ENCODE measurements around the gene ZBED2. TPM values are rescaled to one million over a fixed set of nuclear protein-coding genes. Genes with fewer than 3 reads are reported as not detected.
"Not testable (repeated sequence)": the region's sequence is repeated elsewhere in the genome, so short reads cannot be mapped to it uniquely, and the experiment has no call there.

The ZBED2 gene, protein sequence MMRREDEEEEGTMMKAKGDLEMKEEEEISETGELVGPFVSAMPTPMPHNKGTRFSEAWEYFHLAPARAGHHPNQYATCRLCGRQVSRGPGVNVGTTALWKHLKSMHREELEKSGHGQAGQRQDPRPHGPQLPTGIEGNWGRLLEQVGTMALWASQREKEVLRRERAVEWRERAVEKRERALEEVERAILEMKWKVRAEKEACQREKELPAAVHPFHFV
- not detected for polyA plus RNA-seq (2013, experiment 1 of 2)
- polyA plus RNA-seq (2013, experiment 2 of 2), result 0.15 TPM

DNA sequence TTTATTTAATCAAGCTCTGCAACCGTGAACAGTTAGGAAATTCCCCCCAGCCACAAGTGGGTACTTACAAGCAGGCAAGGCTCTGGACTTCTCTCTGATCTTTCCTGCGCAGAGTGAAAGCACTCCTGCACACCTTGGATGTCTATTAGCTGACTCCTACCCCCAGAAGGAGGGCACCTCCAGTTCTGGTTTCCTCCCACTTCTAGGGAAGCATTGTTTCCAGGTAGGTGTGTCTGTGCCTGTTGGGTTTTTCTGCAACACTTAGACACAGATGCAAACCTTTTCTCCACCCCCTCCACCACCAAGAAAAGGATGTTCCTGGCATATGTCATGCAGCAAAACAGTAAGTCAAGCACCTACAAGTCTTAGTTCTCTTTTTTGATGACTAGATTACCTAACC lies at the start of gene ZBED2:
Gene ZBED2 (minus strand): TSS at position 115 of the 400 bp plus-strand sequence. CDS start 1,145 bp downstream, outside the sequence.
- WGBS, 2 experiments (ENCODE audit: insufficient coverage in 2 of 2), result 100% methylated on average over 1 of the region's 2 CpGs
- H3K4me3 ChIP-seq (ENCODE audit: extremely low read depth, insufficient read depth, low read length, poor library complexity, severe bottlenecking), result no peak within 1 kb of the TSS
- H3K4me1 ChIP-seq (ENCODE audit: control insufficient read depth, insufficient read depth, low read length, poor library complexity, severe bottlenecking), result peaks cover 33% of the 10 kb centered on the region
- H3K9me3 ChIP-seq (ENCODE audit: control insufficient read depth, low read length), result no peaks in the 10 kb centered on the region
- H3K27ac ChIP-seq (ENCODE audit: low read depth, low read length, severe bottlenecking), result peak within 1 kb of the TSS; percentile 51
- no peaks in the 10 kb centered on the region for H3K36me3 ChIP-seq (ENCODE audit: control insufficient read depth, insufficient read depth, low read length)

DNA sequence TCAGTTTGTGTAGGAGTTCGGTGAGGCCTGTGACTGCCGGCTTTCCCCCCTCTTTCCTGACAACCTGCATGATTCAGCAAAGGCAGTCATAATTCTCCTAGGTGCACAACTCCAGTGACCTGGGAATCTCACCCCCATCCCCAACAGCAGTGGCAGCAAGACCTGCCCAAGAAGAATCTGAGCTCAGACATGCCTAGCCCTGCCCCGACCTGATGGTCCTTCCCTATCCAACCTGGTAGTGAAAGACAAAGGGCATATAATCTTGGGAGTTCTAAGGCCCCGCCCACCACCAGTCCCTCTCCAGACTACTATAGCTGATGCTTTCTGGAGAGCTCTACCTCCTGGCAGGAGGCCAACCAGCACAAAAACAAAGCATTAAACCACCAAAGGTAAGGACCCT lies 44.2 kb upstream of the ZBED2 start:
- Histone ChIP-seq H3K36me3 (ENCODE audit: control insufficient read depth, insufficient read depth, low read length) (no peaks in the 10 kb centered on the region), H3K4me1 (ENCODE audit: control insufficient read depth, insufficient read depth, low read length, poor library complexity, severe bottlenecking) (no peaks in the 10 kb centered on the region), H3K9me3 (ENCODE audit: control insufficient read depth, low read length) (peaks cover 10% of the 10 kb centered on the region), H3K4me3 (ENCODE audit: extremely low read depth, insufficient read depth, low read length, poor library complexity, severe bottlenecking) (no peak overlapping the region), H3K27ac (ENCODE audit: low read depth, low read length, severe bottlenecking) (no peak overlapping the region)
- WGBS, 2 experiments (ENCODE audit: insufficient coverage in 2 of 2), result 92% methylated on average over 2 of the region's 4 CpGs; no CpG with 5 or more reads in 1 of the 2 experiments

DNA sequence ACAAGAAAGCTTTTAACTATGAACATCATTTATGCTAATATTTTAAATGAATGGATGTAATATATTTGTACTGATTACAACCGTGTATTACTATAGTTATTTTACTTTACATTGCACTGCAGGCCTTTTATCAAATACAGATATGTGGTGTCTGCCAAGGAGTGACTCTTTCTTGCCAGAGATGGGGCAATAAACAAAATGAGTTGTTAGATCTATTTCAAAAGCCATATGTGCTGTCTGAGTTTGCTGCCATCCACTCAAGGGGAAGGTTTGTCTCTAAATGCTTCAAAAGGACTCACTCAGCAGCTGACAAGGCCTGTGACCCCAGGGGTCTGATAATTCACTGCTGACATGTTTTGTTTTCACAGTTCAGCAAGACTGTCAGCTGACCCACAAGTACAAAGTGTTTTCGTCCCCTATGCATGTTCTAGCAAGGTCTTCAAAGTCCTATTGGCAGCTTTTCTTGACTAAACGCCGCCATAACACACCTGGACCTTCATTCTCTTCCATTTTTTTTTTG lies 41.3 kb upstream of the ZBED2 start:
- no peak overlapping the region for H3K4me3 ChIP-seq (ENCODE audit: extremely low read depth, insufficient read depth, low read length, poor library complexity, severe bottlenecking)
- no peak overlapping the region for H3K27ac ChIP-seq (ENCODE audit: low read depth, low read length, severe bottlenecking)
- WGBS, 2 experiments (ENCODE audit: insufficient coverage in 2 of 2), result 71 to 84% methylated on average over 3 of the region's 4 CpGs
- H3K4me1 ChIP-seq (ENCODE audit: control insufficient read depth, insufficient read depth, low read length, poor library complexity, severe bottlenecking), result no peaks in the 10 kb centered on the region
- H3K9me3 ChIP-seq (ENCODE audit: control insufficient read depth, low read length), result no peaks in the 10 kb centered on the region
- H3K36me3 ChIP-seq (ENCODE audit: control insufficient read depth, insufficient read depth, low read length), result no peaks in the 10 kb centered on the region

DNA sequence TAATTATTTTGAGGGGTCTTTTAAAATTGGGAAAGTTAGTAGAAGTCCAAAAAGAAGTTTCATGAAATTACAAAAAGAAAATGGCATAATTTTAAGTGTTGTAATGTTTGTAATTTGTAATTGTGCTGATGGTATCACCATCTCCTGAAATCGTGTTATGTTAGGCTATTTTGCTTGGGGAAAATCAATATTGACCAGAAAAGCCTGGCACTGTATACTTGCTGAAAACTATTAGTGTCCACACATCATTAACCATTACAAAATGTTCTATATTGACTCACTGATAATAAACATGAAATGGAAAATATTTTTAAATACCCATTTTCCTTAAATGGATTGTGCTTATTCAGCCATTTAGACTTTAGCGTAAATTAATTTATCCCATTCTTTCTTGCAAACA lies 40.3 kb upstream of the ZBED2 start:
- H3K27ac ChIP-seq (ENCODE audit: low read depth, low read length, severe bottlenecking), result no peak overlapping the region
- no peak overlapping the region for H3K4me3 ChIP-seq (ENCODE audit: extremely low read depth, insufficient read depth, low read length, poor library complexity, severe bottlenecking)
- WGBS, 2 experiments (ENCODE audit: insufficient coverage in 2 of 2), result 100% methylated on average over 1 of the region's 2 CpGs; no CpG with 5 or more reads in 1 of the 2 experiments
- no peaks in the 10 kb centered on the region for H3K4me1 ChIP-seq (ENCODE audit: control insufficient read depth, insufficient read depth, low read length, poor library complexity, severe bottlenecking)
- no peaks in the 10 kb centered on the region for H3K9me3 ChIP-seq (ENCODE audit: control insufficient read depth, low read length)
- H3K36me3 ChIP-seq (ENCODE audit: control insufficient read depth, insufficient read depth, low read length), result no peaks in the 10 kb centered on the region

DNA sequence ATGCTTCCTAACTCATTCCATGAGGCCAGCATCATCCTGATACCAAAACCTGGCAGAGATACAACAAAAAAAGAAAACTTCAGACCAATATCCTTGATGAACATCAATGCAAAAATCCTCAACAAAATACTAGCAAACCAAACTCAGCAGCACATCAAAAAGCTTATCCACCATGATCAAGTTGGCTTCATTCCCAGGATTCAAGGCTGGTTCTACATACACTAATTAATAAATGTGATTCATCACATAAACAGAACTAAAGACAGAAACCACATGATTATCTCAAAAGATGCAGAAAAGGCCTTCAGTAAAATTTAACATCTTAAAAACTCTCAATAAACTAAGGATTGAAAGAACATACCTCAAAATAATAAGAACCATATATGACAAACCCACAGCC lies 35.5 kb upstream of the ZBED2 start:
- not testable (repeated sequence) for H3K9me3 ChIP-seq (ENCODE audit: control insufficient read depth, low read length); H3K36me3 ChIP-seq (ENCODE audit: control insufficient read depth, insufficient read depth, low read length); H3K4me1 ChIP-seq (ENCODE audit: control insufficient read depth, insufficient read depth, low read length, poor library complexity, severe bottlenecking); H3K4me3 ChIP-seq (ENCODE audit: extremely low read depth, insufficient read depth, low read length, poor library complexity, severe bottlenecking); H3K27ac ChIP-seq (ENCODE audit: low read depth, low read length, severe bottlenecking)

DNA sequence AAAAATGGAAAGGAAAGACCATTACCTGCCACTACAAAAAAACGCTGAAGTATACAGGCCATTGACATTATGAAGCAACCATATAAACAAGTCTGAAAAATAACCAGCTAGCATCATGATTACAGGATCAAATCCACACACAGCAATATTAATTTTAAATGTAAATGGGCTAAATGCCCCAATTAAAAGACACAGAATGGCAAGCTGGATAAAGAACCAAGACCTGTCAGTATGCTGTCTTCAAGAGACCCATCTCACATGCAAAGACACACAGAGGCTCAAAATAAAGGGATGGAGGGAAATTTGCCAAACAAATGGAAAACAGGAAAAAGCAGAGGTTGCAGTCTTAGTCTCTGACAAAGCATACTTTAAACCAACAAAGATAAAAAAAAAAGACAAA lies 33.9 kb upstream of the ZBED2 start:
- not testable (repeated sequence) for H3K36me3 ChIP-seq (ENCODE audit: control insufficient read depth, insufficient read depth, low read length); H3K4me3 ChIP-seq (ENCODE audit: extremely low read depth, insufficient read depth, low read length, poor library complexity, severe bottlenecking); H3K4me1 ChIP-seq (ENCODE audit: control insufficient read depth, insufficient read depth, low read length, poor library complexity, severe bottlenecking); H3K9me3 ChIP-seq (ENCODE audit: control insufficient read depth, low read length); H3K27ac ChIP-seq (ENCODE audit: low read depth, low read length, severe bottlenecking)
- WGBS, 2 experiments (ENCODE audit: insufficient coverage in 2 of 2), result no CpG with 5 or more reads among the region's 1 CpG

DNA sequence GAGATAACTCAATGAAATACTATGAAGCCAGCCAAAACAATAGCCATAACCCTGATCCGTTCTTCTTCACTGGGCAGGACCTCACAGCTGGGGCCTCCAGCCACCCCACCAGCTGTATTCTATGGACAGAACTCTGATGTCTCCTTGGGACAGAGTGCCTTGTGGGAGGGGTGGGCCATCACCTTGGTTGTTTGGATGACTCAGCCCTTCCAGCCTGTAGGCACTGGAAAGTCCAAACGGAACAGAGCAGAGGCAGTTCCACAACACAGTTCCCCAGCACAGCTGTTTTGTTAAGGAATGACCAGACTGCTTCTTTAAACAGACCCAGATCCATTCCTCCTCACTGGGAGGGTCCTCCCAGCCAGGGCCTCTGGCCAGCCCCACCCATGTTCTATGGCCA lies 31.9 kb upstream of the ZBED2 start:
- 78 to 83% methylated on average over 1 of the region's 2 CpGs for WGBS, 2 experiments (ENCODE audit: insufficient coverage in 2 of 2)
- H3K36me3 ChIP-seq (ENCODE audit: control insufficient read depth, insufficient read depth, low read length), result no peaks in the 10 kb centered on the region
- H3K4me3 ChIP-seq (ENCODE audit: extremely low read depth, insufficient read depth, low read length, poor library complexity, severe bottlenecking), result no peak overlapping the region
- peaks cover 5% of the 10 kb centered on the region for H3K4me1 ChIP-seq (ENCODE audit: control insufficient read depth, insufficient read depth, low read length, poor library complexity, severe bottlenecking)
- H3K27ac ChIP-seq (ENCODE audit: low read depth, low read length, severe bottlenecking), result no peak overlapping the region
- no peaks in the 10 kb centered on the region for H3K9me3 ChIP-seq (ENCODE audit: control insufficient read depth, low read length)

DNA sequence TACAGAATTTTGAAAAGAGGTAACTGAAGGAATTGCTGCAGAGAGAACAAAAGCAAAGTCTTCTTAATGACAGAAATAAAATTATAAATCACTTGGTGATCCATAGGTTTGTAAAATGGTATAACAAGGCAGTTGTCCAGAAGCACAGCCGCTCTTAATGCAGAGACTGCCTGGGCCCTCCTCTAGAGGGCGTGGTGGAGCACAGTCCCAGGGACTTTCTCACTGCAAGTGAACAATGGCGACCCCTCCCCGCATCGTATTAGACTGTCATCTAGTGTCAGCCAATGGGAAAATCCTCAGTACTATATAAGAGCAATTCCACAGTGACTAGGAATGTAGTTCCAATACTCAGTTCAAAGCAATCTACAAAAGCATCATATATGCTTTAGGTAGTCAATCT lies 26.4 kb upstream of the ZBED2 start:
- no peaks in the 10 kb centered on the region for H3K4me1 ChIP-seq (ENCODE audit: control insufficient read depth, insufficient read depth, low read length, poor library complexity, severe bottlenecking)
- no peaks in the 10 kb centered on the region for H3K36me3 ChIP-seq (ENCODE audit: control insufficient read depth, insufficient read depth, low read length)
- H3K27ac ChIP-seq (ENCODE audit: low read depth, low read length, severe bottlenecking), result no peak overlapping the region
- 59 to 62% methylated on average over 4 to 5 of the region's 5 CpGs for WGBS, 2 experiments (ENCODE audit: insufficient coverage in 2 of 2)
- H3K4me3 ChIP-seq (ENCODE audit: extremely low read depth, insufficient read depth, low read length, poor library complexity, severe bottlenecking), result no peak overlapping the region
- H3K9me3 ChIP-seq (ENCODE audit: control insufficient read depth, low read length), result peaks cover 14% of the 10 kb centered on the region

DNA sequence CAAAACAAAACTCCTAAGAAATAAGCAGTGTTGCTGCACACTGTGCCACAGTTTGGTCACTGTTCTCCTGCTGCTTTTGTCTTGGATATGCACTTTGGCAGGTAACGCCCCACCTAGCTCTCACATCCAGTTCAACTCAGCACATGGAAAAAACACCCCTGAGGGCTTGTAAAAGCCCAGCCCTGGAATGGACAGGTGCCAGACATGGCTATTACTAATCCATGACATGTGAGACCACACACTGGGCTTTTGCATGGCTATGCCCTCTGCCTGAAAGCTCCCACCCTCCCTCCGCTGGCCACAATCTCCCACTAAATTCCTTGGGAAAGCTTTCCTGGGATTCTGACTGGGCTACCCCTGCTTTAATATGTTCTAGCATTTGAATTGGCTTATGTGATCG lies 24.7 kb upstream of the ZBED2 start:
- no peaks in the 10 kb centered on the region for H3K4me1 ChIP-seq (ENCODE audit: control insufficient read depth, insufficient read depth, low read length, poor library complexity, severe bottlenecking)
- H3K4me3 ChIP-seq (ENCODE audit: extremely low read depth, insufficient read depth, low read length, poor library complexity, severe bottlenecking), result no peak overlapping the region
- H3K27ac ChIP-seq (ENCODE audit: low read depth, low read length, severe bottlenecking), result no peak overlapping the region
- H3K36me3 ChIP-seq (ENCODE audit: control insufficient read depth, insufficient read depth, low read length), result no peaks in the 10 kb centered on the region
- H3K9me3 ChIP-seq (ENCODE audit: control insufficient read depth, low read length), result peaks cover 14% of the 10 kb centered on the region
- WGBS, 2 experiments (ENCODE audit: insufficient coverage in 2 of 2), result 80 to 100% methylated on average over 1 to 2 of the region's 3 CpGs

DNA sequence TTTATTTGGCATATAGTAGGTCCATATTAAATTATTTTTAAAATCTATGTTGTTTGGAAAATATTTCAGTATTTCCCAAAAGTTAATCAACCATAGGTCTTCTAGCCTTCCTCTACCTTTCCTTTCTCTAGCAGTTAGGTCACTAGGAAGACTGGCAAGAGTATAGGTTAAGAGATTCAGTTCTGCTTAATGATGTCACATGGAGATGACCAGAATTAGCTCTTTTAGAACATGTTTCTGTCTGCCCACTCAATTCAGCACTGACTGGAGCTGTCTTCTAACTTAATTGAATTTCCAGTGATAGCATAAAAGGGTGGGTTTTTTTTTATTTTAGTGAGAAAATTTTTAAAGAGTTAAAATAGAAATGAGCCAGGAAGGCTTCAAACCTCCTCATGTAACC lies 23.8 kb upstream of the ZBED2 start:
- no peak overlapping the region for H3K27ac ChIP-seq (ENCODE audit: low read depth, low read length, severe bottlenecking)
- H3K4me3 ChIP-seq (ENCODE audit: extremely low read depth, insufficient read depth, low read length, poor library complexity, severe bottlenecking), result no peak overlapping the region
- H3K9me3 ChIP-seq (ENCODE audit: control insufficient read depth, low read length), result peaks cover 14% of the 10 kb centered on the region
- H3K36me3 ChIP-seq (ENCODE audit: control insufficient read depth, insufficient read depth, low read length), result no peaks in the 10 kb centered on the region
- no peaks in the 10 kb centered on the region for H3K4me1 ChIP-seq (ENCODE audit: control insufficient read depth, insufficient read depth, low read length, poor library complexity, severe bottlenecking)

DNA sequence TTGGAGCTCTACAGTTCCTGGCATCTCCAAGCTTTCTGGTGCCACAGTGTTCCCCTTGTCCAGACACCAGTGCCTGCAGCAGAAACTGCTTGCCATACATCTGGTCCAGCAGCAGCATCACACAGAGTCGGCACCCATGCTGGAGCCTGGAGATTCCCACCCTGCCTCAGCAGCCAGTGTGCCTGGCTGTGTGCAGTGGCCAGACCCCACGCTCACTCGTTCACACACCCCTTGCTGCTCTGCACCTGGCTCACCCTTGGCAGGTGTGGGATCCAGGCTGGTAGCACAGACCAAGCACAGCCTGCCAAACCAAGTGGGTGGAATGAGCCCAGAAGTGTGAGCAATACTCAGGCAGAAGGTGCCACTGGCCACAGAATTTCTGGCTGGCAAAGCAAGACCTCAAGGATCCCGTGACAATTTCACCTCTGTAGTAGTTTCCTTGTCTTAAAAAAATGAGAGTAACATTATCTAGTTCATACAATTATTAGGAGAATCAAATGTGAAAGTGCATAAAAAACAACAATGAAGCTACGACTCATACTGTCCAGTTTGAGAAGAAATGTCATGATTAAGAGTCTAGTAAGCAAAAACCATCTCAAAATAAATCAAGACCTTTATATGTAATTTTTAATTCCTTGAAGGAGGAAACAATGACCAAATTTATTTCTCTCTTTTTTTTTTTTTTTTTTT lies 22.9 kb upstream of the ZBED2 start:
- no peak overlapping the region for H3K4me3 ChIP-seq (ENCODE audit: extremely low read depth, insufficient read depth, low read length, poor library complexity, severe bottlenecking)

More for the DNA sequence above, 22.9 kb upstream of the ZBED2 start:
- H3K4me1 ChIP-seq (ENCODE audit: control insufficient read depth, insufficient read depth, low read length, poor library complexity, severe bottlenecking), result no peaks in the 10 kb centered on the region
- H3K9me3 ChIP-seq (ENCODE audit: control insufficient read depth, low read length), result peaks cover 14% of the 10 kb centered on the region
- no peak overlapping the region for H3K27ac ChIP-seq (ENCODE audit: low read depth, low read length, severe bottlenecking)
- H3K36me3 ChIP-seq (ENCODE audit: control insufficient read depth, insufficient read depth, low read length), result no peaks in the 10 kb centered on the region
- 78 to 97% methylated on average over 3 of the region's 5 CpGs for WGBS, 2 experiments (ENCODE audit: insufficient coverage in 2 of 2)
